ENCODE measurements around the gene ELAC1.

Gene ELAC1

DNA sequence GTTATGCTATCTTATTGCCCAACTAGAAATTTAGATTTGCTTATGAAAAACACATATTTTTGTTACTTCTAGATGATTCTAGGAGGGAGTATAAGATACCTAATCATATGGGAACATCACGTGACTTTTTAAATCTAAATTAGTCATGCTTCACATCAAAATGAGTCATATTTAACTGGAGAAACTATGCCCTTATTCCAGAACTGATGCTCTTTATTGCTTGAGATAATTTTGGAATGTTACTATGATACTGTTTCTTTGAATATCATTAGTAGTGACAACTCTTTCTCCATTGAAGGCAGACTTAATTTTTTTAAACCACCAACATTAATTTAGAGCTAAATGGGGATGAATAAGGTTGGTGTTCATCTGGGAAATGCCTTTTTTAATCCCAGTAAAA is 19.9 kb upstream of the ELAC1 start:
- H4K20me1 ChIP-seq (ENCODE audit: insufficient read depth, low read length), result no peaks in the 10 kb centered on the region
- H3K27ac ChIP-seq (ENCODE audit: low read length), result no peak overlapping the region
- no peak overlapping the region for H3K4me3 ChIP-seq (ENCODE audit: low read length)
- TF ChIP-seq, protein P1, sequence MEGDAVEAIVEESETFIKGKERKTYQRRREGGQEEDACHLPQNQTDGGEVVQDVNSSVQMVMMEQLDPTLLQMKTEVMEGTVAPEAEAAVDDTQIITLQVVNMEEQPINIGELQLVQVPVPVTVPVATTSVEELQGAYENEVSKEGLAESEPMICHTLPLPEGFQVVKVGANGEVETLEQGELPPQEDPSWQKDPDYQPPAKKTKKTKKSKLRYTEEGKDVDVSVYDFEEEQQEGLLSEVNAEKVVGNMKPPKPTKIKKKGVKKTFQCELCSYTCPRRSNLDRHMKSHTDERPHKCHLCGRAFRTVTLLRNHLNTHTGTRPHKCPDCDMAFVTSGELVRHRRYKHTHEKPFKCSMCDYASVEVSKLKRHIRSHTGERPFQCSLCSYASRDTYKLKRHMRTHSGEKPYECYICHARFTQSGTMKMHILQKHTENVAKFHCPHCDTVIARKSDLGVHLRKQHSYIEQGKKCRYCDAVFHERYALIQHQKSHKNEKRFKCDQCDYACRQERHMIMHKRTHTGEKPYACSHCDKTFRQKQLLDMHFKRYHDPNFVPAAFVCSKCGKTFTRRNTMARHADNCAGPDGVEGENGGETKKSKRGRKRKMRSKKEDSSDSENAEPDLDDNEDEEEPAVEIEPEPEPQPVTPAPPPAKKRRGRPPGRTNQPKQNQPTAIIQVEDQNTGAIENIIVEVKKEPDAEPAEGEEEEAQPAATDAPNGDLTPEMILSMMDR (IDR thresholded peaks at IDR 0.05; ENCODE audit: low read depth, low read length), result no peak
- TF ChIP-seq EZH2phosphoT487 (IDR thresholded peaks at IDR 0.05; ENCODE audit: low read depth), result no peak
- H3K4me1 ChIP-seq (ENCODE audit: low read length), result no peaks in the 10 kb centered on the region
- no peak overlapping the region for H3K4me2 ChIP-seq (ENCODE audit: low read length)
- H3K9me3 ChIP-seq (ENCODE audit: insufficient read depth, low read length), result no peaks in the 10 kb centered on the region
- no peaks in the 10 kb centered on the region for H3K27me3 ChIP-seq (ENCODE audit: low read depth, low read length)
- H3K79me2 ChIP-seq (ENCODE audit: low read length), result no peaks in the 10 kb centered on the region
- no peak overlapping the region for H2AFZ ChIP-seq (ENCODE audit: low read depth, low read length)
- peaks cover 14% of the 10 kb centered on the region for H3K36me3 ChIP-seq (replicated peaks; ENCODE audit: low read depth, low read length)
- H3K9ac ChIP-seq (ENCODE audit: low read length), result no peak overlapping the region

DNA sequence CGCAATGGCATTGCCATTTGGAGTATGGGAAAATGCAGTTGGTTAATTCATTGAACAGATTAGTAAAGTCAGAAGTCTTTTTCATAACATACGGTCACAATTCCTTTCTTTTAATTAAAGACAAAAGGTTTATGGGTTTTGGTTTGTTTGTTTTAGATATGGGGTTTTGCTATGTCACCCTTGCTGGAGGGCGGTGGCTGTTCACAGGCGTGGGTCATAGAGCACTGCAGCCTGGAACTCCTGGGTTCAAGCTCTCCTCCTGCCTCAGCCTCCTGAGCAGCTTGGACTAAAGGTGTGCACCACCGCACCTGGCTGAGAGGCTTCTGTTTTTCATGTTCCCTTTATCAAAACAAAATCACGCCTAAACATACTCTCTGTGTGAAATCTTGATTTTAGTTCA is 18.7 kb upstream of the ELAC1 start:
- Histone ChIP-seq H3K9me3 (ENCODE audit: insufficient read depth, low read length) (no peaks in the 10 kb centered on the region), H4K20me1 (ENCODE audit: insufficient read depth, low read length) (no peaks in the 10 kb centered on the region), H3K27me3 (ENCODE audit: low read depth, low read length) (no peaks in the 10 kb centered on the region), H3K27ac (ENCODE audit: low read length) (no peak overlapping the region), H2AFZ (ENCODE audit: low read depth, low read length) (no peak overlapping the region), H3K79me2 (ENCODE audit: low read length) (no peaks in the 10 kb centered on the region), H3K36me3 (replicated peaks; ENCODE audit: low read depth, low read length) (peaks cover 13% of the 10 kb centered on the region), H3K4me2 (ENCODE audit: low read length) (no peak overlapping the region), H3K4me1 (ENCODE audit: low read length) (no peaks in the 10 kb centered on the region), H3K4me3 (ENCODE audit: low read length) (no peak overlapping the region), H3K9ac (ENCODE audit: low read length) (no peak overlapping the region)
- no peak for TF ChIP-seq EZH2phosphoT487 (IDR thresholded peaks at IDR 0.05; ENCODE audit: low read depth)

- Histone ChIP-seq H3K9ac (ENCODE audit: low read length) (no peak overlapping the region), H2AFZ (ENCODE audit: low read depth, low read length) (no peak overlapping the region), H3K79me2 (ENCODE audit: low read length) (no peaks in the 10 kb centered on the region), H3K4me3 (ENCODE audit: low read length) (no peak overlapping the region), H3K27ac (ENCODE audit: low read length) (no peak overlapping the region), H4K20me1 (ENCODE audit: insufficient read depth, low read length) (no peaks in the 10 kb centered on the region), H3K36me3 (replicated peaks; ENCODE audit: low read depth, low read length) (peaks cover 7% of the 10 kb centered on the region), H3K4me1 (ENCODE audit: low read length) (no peaks in the 10 kb centered on the region), H3K27me3 (ENCODE audit: low read depth, low read length) (no peaks in the 10 kb centered on the region), H3K4me2 (ENCODE audit: low read length) (no peak overlapping the region), H3K9me3 (ENCODE audit: insufficient read depth, low read length) (no peaks in the 10 kb centered on the region)
- TF ChIP-seq EZH2phosphoT487 (IDR thresholded peaks at IDR 0.05; ENCODE audit: low read depth), result no peak
- TF ChIP-seq, protein P1 (IDR thresholded peaks at IDR 0.05; ENCODE audit: low read depth, low read length), result no peak
These were observed 17.2 kb upstream of the ELAC1 start for GRCh38 chr18:50950626-50951025.

DNA sequence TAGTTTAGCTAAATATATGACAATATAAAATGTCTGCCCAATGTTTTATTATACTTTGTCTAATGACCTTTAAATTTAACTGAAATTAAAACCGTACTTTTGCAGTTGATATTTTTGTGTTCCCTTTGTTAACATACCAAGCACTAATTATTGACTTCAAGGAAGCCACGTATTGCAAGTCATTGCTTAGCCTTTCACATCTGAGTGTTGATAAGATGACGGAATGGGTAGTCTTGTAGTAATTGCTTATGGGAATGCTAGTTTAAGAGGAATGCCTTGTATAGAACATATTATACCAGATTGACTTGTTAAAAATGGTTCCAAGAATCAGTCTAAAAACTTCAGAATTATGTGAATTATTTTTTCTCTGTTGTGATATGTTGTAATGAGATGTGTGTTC is 14.0 kb upstream of the ELAC1 start:
- no peak overlapping the region for H3K27ac ChIP-seq (ENCODE audit: low read length)
- H3K4me1 ChIP-seq (ENCODE audit: low read length), result no peaks in the 10 kb centered on the region
- no peaks in the 10 kb centered on the region for H3K79me2 ChIP-seq (ENCODE audit: low read length)
- H3K27me3 ChIP-seq (ENCODE audit: low read depth, low read length), result no peaks in the 10 kb centered on the region
- no peak overlapping the region for H2AFZ ChIP-seq (ENCODE audit: low read depth, low read length)
- TF ChIP-seq EZH2phosphoT487 (IDR thresholded peaks at IDR 0.05; ENCODE audit: low read depth), result no peak
- TF ChIP-seq, protein P1 (IDR thresholded peaks at IDR 0.05; ENCODE audit: low read depth, low read length), result no peak
- no peak overlapping the region for H3K4me3 ChIP-seq (ENCODE audit: low read length)
- H3K36me3 ChIP-seq (replicated peaks; ENCODE audit: low read depth, low read length), result no peaks in the 10 kb centered on the region
- no peak overlapping the region for H3K9ac ChIP-seq (ENCODE audit: low read length)
- H3K9me3 ChIP-seq (ENCODE audit: insufficient read depth, low read length), result no peaks in the 10 kb centered on the region
- H3K4me2 ChIP-seq (ENCODE audit: low read length), result no peak overlapping the region
- no peaks in the 10 kb centered on the region for H4K20me1 ChIP-seq (ENCODE audit: insufficient read depth, low read length)

DNA sequence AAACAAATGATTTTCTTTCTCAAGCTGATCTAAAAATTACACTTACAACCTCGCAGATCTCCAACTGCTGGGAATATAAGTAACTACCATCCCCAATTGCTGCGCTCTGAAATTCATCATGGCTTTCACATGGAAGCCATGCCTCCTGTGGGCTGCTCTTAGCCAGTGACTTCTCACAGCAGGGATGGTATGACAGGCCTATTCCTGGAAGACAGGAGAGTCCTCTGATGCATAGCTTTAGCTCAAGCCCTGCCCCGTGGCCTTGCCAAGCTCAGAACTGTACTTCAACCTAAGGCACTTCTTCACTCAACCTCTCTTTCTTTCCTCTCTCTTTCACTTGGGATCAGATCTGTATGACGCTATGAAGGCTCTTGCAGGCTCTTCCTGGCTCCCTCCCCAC is 12.6 kb upstream of the ELAC1 start:
- Histone ChIP-seq H3K4me3 (ENCODE audit: low read length) (no peak overlapping the region), H2AFZ (ENCODE audit: low read depth, low read length) (no peak overlapping the region), H3K79me2 (ENCODE audit: low read length) (no peaks in the 10 kb centered on the region), H3K36me3 (replicated peaks; ENCODE audit: low read depth, low read length) (no peaks in the 10 kb centered on the region), H3K9me3 (ENCODE audit: insufficient read depth, low read length) (no peaks in the 10 kb centered on the region), H3K27me3 (ENCODE audit: low read depth, low read length) (no peaks in the 10 kb centered on the region), H4K20me1 (ENCODE audit: insufficient read depth, low read length) (no peaks in the 10 kb centered on the region), H3K4me2 (ENCODE audit: low read length) (no peak overlapping the region), H3K27ac (ENCODE audit: low read length) (no peak overlapping the region), H3K4me1 (ENCODE audit: low read length) (no peaks in the 10 kb centered on the region), H3K9ac (ENCODE audit: low read length) (no peak overlapping the region)
- TF ChIP-seq EZH2phosphoT487 (IDR thresholded peaks at IDR 0.05; ENCODE audit: low read depth), result no peak
- TF ChIP-seq, protein P1 (IDR thresholded peaks at IDR 0.05; ENCODE audit: low read depth, low read length), result no peak
